GM18511 (cell line): ENCODE results near the gene FBLN5.
"Not testable (repeated sequence)": the region's sequence is repeated elsewhere in the genome, so short reads cannot be mapped to it uniquely, and the experiment has no call there.

Experiments used
- ATAC-seq: cut with Tn5 transposase; IDR thresholded peaks from one replicate; pipeline ENCODE4 v1.9.1; 2021; ENCODE audit warnings: mild to moderate bottlenecking, moderate library complexity; ENCODE audit not compliant: unreplicated experiment

The FBLN5 gene

GRCh38 chr14:91869556-91869955 is 77.9 kb downstream of the FBLN5 start:
- no peak for ATAC-seq

- no peak for ATAC-seq
Observed at GRCh38 chr14:91867316-91867988, 80.0 kb downstream of the FBLN5 start, which contains the start of gene TC2N. TC2N (minus strand) TSS chr14:91867536; CDS start chr14:91813769, 53,767 bp downstream.

- ATAC-seq = no peak
Observed at GRCh38 chr14:91866511-91867295, 80.8 kb downstream of the FBLN5 start.

GRCh38 chr14:91866061-91866460 is 81.4 kb downstream of the FBLN5 start:
- no peak for ATAC-seq

DNA sequence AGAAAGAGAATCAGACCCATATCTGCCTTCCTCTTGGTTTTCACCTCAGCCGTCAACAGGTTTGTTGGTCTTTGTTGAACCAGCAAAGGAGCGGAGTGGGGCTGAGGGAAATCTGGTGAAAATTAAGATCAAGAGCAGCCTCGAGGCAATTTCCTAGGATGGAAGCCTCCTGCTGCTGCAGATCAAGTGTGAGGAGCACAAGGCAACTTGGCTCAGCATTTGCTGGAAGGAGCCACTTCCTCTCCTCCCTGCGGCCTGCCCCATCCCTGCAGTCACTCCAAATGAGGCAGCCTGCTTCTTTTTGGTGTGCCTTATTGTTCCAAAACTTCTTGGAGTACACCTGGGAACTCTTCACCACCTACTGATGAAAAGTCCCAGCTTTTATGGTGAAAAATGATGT is 85.1 kb downstream of the FBLN5 start:
- ATAC-seq = no peak

DNA sequence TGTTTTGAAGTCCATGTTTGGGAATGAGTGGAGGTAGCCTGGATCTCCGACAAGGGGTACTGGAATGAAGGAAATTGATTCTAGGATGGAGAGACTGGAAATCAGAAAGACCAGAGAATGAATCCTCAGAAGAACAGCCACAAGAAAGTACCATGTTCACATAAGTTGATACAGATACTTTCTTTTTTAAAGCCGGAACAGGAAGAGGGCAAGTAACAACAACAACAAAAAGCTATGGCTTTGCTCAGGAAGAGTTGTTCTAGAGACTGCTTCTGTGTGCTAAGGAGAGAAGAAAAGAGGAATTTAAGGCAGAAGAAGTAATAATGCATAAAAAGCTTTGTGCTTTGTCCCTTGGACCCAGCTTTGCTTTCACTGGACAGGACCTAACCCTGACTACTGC is 86.4 kb downstream of the FBLN5 start:
- ATAC-seq = no peak

- no peak for ATAC-seq
Observed at GRCh38 chr14:91860238-91860637, 87.3 kb downstream of the FBLN5 start.

DNA sequence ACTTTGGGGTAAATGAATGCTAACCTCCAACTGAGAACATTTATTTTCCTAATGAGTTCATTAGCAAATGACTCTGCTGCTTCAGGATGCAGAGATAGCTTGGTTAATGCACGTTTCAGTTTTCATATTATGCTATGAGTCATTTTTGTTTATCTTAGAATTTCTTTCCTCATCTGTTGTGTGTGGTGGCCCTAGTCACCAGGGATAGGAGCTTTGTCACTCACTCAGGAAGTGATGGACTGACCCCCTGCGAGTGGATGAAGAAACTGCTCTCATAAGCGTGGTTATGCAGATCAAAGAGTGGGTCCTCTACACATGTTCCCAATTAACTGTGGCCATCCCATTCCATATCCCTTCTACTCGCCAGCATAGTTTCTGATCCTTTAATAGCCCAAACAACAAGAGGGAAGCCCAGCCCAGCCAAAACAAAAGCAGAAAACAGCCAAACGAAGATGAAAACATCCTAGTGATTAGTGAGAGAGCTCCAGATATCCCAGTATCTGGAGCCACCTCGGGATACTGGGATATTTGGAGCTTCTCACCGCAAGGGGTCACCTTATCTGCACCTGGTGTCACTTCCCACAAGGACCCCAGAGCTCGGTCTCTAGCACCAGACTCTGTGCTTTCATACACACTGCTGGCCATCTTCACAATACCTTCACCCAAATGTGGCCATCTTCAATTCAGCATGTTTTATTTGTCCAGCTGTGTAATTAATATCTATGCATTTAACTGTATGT is 88.8 kb downstream of the FBLN5 start:
- ATAC-seq = peak; percentile 62

DNA sequence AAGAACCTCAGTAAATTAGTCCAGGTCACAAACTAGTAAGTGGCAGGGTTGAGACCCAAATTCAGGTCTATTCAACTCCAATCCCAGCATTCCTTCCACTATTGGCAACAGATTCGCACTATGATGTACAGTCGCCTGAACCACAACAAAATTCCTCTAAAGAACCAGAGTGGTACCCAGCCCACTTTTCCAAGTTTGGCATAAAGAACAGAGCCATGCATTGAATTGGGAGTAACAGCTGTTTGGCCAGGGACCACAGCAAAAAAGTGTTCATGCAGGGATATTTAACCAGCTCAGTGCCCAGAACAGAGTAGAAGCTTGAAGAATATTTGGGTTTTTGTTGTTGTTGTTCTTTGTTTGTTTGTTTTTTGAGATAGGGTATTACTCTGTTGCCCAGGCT is 89.9 kb downstream of the FBLN5 start:
- ATAC-seq = no peak

- ATAC-seq = no peak
Observed at GRCh38 chr14:91854327-91854934, 93.1 kb downstream of the FBLN5 start.

- no peak for ATAC-seq
Observed at GRCh38 chr14:91851563-91851962, 95.9 kb downstream of the FBLN5 start.

GRCh38 chr14:91848504-91849001 is 98.9 kb downstream of the FBLN5 start:
- ATAC-seq = no peak

DNA sequence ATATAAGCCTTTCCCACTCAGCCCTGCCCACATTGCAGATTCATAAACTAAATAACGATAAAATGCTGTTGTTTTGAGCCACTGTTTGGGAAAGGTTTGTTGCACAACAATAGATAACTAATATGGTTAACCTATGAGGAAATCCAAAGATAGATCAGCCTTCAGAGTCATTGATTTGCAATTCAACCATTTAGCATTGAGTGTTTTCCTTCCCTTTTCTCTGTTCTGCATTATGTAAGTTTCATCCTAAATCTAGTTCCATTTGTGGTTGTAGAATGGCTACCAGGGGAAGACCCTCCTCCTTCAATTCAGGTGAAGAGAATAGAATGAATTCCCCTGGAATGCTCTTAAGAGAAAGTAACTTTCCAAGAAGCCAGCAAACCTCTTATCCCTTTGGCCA is 99.8 kb downstream of the FBLN5 start:
- no peak for ATAC-seq

- no peak for ATAC-seq
Observed at GRCh38 chr14:91845652-91846051, 101.8 kb downstream of the FBLN5 start.

DNA sequence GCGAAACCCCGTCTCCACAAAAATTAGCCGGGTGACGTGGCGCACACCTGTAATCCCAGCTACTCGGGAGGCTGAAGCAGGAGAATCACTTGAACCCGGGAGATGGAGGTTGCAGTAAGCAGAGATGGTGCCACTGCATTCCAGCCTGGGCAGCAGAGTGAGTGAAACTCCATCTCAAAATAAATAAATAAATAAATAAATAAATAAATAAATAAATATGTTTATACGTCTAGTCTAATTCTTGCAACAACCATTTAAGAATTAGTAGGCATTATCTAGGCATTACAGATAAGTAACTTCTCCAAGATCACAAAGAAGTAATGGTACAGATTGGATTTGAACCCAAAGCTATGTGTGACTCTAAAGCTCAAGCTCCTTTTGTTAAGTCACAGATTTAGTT is 102.4 kb downstream of the FBLN5 start:
- not testable (repeated sequence) for ATAC-seq

DNA sequence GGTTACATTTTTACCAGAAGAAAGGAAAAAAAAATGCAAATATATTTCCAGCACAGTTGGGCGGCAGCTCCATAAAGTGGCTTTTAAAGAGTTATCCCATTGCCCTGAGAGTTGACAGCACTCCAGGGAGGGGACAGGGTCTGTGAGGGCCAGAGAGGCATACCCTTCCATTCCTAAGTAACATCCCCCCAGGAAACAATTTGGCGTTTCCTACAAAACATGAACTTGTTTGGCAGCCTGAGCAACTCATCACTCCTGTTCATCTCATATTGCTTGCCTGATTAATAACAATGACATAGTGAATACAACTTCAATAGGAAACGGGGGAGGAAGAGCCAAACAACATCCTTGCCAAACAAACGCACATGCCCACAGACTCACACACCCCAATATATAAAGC is 103.5 kb downstream of the FBLN5 start:
- no peak for ATAC-seq

DNA sequence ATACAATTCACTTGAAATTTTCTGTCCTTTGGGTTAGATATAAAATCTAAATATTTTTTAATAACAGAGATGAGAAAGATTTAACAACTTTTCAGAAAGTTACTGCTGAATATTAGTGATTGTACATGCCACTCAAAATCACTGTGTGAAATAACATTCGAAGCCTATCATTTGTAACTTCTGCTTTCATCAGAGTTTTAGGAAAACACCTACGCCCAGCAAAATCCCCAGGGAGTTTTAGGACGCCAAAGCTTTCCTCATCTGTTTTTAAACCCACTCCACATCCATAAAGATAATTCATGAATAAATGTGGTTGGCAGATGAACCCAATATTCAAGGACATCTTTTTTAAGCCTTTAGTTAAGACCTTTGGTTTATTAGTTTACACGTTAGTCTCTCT is 104.1 kb downstream of the FBLN5 start:
- no peak for ATAC-seq

DNA sequence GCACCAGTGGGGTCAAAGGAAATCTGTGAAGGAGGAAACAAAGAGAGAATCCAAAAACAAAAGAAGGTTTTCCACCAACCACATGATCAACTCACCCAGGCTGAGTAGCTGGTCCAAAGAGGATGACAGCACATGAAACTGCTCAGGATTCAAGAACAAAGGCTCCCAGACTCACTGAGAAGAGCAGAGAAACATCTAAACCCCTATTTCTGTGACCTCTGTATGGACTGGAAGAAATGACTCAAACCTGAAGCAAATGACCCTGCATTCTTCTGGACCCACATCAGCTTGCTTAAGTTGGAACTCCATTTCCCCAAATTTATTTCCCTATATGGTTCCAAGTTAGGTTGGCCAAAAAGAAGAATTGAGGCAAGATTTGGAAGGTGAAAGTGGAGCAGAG is 106.4 kb downstream of the FBLN5 start:
- no peak for ATAC-seq

GRCh38 chr14:91839749-91840148 is 107.7 kb downstream of the FBLN5 start:
- no peak for ATAC-seq

DNA sequence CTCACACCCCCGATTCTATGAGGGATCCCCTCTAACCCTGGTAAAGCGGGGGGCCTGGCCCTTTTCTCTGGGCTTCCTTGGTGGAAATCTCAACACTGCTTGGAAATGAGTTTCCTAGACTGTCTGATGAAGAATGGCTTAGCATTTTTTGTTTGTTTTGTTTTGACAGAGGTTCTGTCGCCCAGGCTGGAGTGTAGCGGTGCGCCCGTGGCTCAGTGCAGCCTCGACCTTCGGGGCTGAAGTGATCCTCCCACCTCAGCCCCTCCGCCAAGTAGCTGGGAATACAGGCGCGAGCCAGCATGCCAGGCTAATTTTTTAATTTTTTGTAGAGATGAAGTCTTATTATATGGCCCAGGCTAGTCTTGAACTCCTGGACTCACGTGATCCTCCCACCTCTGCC is 110.4 kb downstream of the FBLN5 start:
- ATAC-seq = no peak
